ENCODE data around the gene ALDH1B1.
A peak's percentile ranks its signal among the peaks of the same experiment; 100 is the strongest.

Gene ALDH1B1

GRCh38 chr9:38392235-38393127 lies at the start of gene ALDH1B1:
Gene ALDH1B1 (plus strand): TSS chr9:38392702. CDS start chr9:38395749, 3,047 bp downstream.
- DNase-seq, result peak in 13 of 14 donors; percentile 15 to 85 (median 56)

- no peak for DNase-seq
These were observed 49.5 kb upstream of the ALDH1B1 start for GRCh38 chr9:38343037-38343436.

GRCh38 chr9:38343552-38343951 lies 49.0 kb upstream of the ALDH1B1 start:
- DNase-seq, result no peak

- DNase-seq, result no peak
These were observed 47.8 kb upstream of the ALDH1B1 start for GRCh38 chr9:38344566-38345324.

GRCh38 chr9:38345851-38346755 lies 46.4 kb upstream of the ALDH1B1 start:
- DNase-seq, result no peak

GRCh38 chr9:38346811-38347210 lies 45.7 kb upstream of the ALDH1B1 start:
- no peak for DNase-seq

GRCh38 chr9:38347271-38347671 lies 45.2 kb upstream of the ALDH1B1 start:
- no peak for DNase-seq

GRCh38 chr9:38347946-38348345 lies 44.6 kb upstream of the ALDH1B1 start:
- no peak for DNase-seq

GRCh38 chr9:38350529-38350928 lies 42.0 kb upstream of the ALDH1B1 start:
- DNase-seq, result no peak

- no peak for DNase-seq
These were observed 39.8 kb upstream of the ALDH1B1 start for GRCh38 chr9:38352530-38353328.

- DNase-seq, result no peak
These were observed 37.4 kb upstream of the ALDH1B1 start for GRCh38 chr9:38355115-38355514.

GRCh38 chr9:38355517-38356120 lies 36.9 kb upstream of the ALDH1B1 start:
- DNase-seq, result no peak

- DNase-seq, result no peak
These were observed 35.7 kb upstream of the ALDH1B1 start for GRCh38 chr9:38356851-38357250.

GRCh38 chr9:38357350-38358114 lies 35.0 kb upstream of the ALDH1B1 start:
- no peak for DNase-seq

GRCh38 chr9:38358390-38359296 lies 33.9 kb upstream of the ALDH1B1 start:
- no peak for DNase-seq

GRCh38 chr9:38359297-38359653 lies 33.2 kb upstream of the ALDH1B1 start:
- no peak for DNase-seq

- no peak for DNase-seq
These were observed 32.7 kb upstream of the ALDH1B1 start for GRCh38 chr9:38359689-38360385.

- no peak for DNase-seq
These were observed 31.5 kb upstream of the ALDH1B1 start for GRCh38 chr9:38360839-38361472.
